ENCODE measurements around the gene MROH2B. TPM values are rescaled to one million over a fixed set of nuclear protein-coding genes. Genes with fewer than 3 reads are reported as not detected.

Gene MROH2B
- total RNA-seq, 3 donors from 2014 or later, result not detected

DNA sequence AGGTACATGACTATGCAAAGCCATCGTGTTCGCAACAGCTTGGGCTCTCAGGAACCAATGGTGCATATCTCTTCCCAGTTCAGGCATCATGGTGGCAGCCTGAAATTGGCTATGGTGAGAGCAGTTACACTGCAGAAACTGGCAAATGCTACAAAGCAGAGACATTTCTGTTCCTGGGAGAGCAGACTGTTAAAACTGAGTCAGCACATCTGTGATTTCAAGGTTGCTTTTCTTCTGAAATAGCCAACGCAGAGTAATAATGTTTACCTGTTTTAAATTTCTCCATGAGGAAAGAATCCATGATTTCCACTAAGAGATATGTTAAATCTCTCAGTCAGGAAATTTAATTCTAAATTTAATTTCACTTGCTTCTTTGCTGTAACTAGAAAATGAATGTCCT lies 114.1 kb downstream of the MROH2B start:
- Histone ChIP-seq H3K27me3 (no peaks in the 10 kb centered on the region), H3K27ac (no peak overlapping the region), H3K36me3 (no peaks in the 10 kb centered on the region), H3K9me3 (peaks cover 6 to 12% of the 10 kb centered on the region in 2 donors), H3K4me1 (no peaks in the 10 kb centered on the region), H3K4me3 (no peak overlapping the region)
- intact Hi-C loops (cut with DNase I; ENCODE audit: low total_unique reads), result no loop called here
- TF ChIP-seq POLR2A (IDR thresholded peaks at IDR 0.05) (no peak), POLR2AphosphoS5 (IDR thresholded peaks at IDR 0.05) (no peak)
- TF ChIP-seq, protein P1, sequence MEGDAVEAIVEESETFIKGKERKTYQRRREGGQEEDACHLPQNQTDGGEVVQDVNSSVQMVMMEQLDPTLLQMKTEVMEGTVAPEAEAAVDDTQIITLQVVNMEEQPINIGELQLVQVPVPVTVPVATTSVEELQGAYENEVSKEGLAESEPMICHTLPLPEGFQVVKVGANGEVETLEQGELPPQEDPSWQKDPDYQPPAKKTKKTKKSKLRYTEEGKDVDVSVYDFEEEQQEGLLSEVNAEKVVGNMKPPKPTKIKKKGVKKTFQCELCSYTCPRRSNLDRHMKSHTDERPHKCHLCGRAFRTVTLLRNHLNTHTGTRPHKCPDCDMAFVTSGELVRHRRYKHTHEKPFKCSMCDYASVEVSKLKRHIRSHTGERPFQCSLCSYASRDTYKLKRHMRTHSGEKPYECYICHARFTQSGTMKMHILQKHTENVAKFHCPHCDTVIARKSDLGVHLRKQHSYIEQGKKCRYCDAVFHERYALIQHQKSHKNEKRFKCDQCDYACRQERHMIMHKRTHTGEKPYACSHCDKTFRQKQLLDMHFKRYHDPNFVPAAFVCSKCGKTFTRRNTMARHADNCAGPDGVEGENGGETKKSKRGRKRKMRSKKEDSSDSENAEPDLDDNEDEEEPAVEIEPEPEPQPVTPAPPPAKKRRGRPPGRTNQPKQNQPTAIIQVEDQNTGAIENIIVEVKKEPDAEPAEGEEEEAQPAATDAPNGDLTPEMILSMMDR (IDR thresholded peaks at IDR 0.05), result no peak
- no peak for DNase-seq (ENCODE audit: low spot score in 2 of 2)

DNA sequence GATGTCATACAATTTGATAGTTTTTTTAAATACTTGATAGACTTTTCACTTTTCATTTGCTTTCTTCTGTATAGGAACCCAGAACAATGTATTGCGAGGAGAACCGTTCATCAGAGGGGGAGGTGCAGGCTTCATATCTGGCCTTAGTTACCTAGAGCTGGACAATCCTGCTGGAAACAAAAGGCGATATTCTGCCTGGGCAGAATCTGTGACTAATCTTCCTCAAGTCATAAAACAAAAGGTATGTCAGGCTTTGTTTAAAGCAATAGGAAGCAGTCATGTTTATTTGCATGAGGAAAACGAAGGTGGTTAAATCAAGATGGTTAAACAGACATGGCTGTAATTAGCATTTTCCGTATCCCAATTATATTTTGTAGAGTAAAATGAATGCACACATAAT lies 115.8 kb downstream of the MROH2B start:
- TF ChIP-seq POLR2A (IDR thresholded peaks at IDR 0.05) (no peak), POLR2AphosphoS5 (IDR thresholded peaks at IDR 0.05) (no peak)
- TF ChIP-seq, protein P1 (IDR thresholded peaks at IDR 0.05), result no peak

More for the DNA sequence above, 115.8 kb downstream of the MROH2B start:
- no peaks in the 10 kb centered on the region for H3K36me3 ChIP-seq
- H3K27me3 ChIP-seq, result no peaks in the 10 kb centered on the region
- no peak overlapping the region for H3K27ac ChIP-seq
- no peak overlapping the region for H3K4me3 ChIP-seq
- intact Hi-C loops (cut with DNase I; ENCODE audit: low total_unique reads), result no loop called here
- peaks cover 6 to 12% of the 10 kb centered on the region in 2 donors for H3K9me3 ChIP-seq
- no peak for DNase-seq (ENCODE audit: low spot score in 2 of 2)
- no peaks in the 10 kb centered on the region for H3K4me1 ChIP-seq

Other genes with a start within 250 kb of the MROH2B start
- 100 to 1,000 TPM; 165 to 341 (median 206) TPM for gene RPL37, start 236.1 kb downstream of the MROH2B start, total RNA-seq
- gene CARD6, start 230.0 kb downstream of the MROH2B start, total RNA-seq, result 10 to 100 TPM; 16.1 to 25.8 (median 16.7) TPM
- 100 to 1,000 TPM in 2 of 3 donors, 10 to 100 TPM in 1; 90.1 to 447 (median 109) TPM for gene C7, start 161.8 kb downstream of the MROH2B start, total RNA-seq
- gene C6, start 142.2 kb upstream of the MROH2B start, total RNA-seq, result 100 to 1,000 TPM in 1 of 3 donors, 1 to 10 TPM in 2; 1.2 to 113 (median 8.5) TPM